DND-41 (cell line): ENCODE results near the gene OXER1.
"Not testable (repeated sequence)": the region's sequence is repeated elsewhere in the genome, so short reads cannot be mapped to it uniquely, and the experiment has no call there.

Experiments
- ATAC-seq: fragments of 200-7000 bp; cut with Tn5 transposase; 3 replicates; pipeline ENCODE4 v1.9.1; 2021; ENCODE audit warnings: low read depth; ENCODE audit not compliant: insufficient read depth
- DNase-seq: peaks from one replicate; pipeline ENCODE4 v3.0.0-alpha.2; 2020
- H2AFZ ChIP-seq: 2 replicates; pipeline ENCODE4 v1.6.0; 2012; ENCODE audit warnings: low read depth, low read length
- H3K27ac ChIP-seq: 2 replicates; pipeline ENCODE4 v1.5.1; 2012; ENCODE audit warnings: low read length, inconsistent platforms
- H3K27me3 ChIP-seq: fragments of 200-600 bp; sonication (generic); 2 replicates; pipeline ENCODE4 v1.6.0; 2012; ENCODE audit warnings: low read length, mild to moderate bottlenecking, inconsistent platforms; ENCODE audit not compliant: insufficient read depth, poor library complexity
- H3K36me3 ChIP-seq: 2 replicates; pipeline ENCODE4 v1.5.1; 2012; ENCODE audit warnings: low read length, inconsistent platforms; ENCODE audit not compliant: insufficient read depth
- H3K4me1 ChIP-seq: 2 replicates; pipeline ENCODE4 v1.5.1; 2012; ENCODE audit warnings: mild to moderate bottlenecking, low read length; ENCODE audit not compliant: insufficient read depth
- H3K4me2 ChIP-seq: 2 replicates; pipeline ENCODE4 v1.6.0; 2012; ENCODE audit warnings: mild to moderate bottlenecking, moderate library complexity, low read length, inconsistent platforms; ENCODE audit not compliant: insufficient read depth
- H3K4me3 ChIP-seq, 2 experiments: fragments of 200-600 bp in 1 of 2; shearing (Covaris generic) in 1 of 2; 2 replicates each; pipeline ENCODE4 v1.5.1; 2012 to 2016; ENCODE audit warnings: inconsistent platforms in 2 of 2, low read length in 2 of 2, mild to moderate bottlenecking in 2 of 2, low read depth in 1 of 2, moderate library complexity in 1 of 2
- H3K79me2 ChIP-seq: 2 replicates; pipeline ENCODE4 v1.6.0; 2012; ENCODE audit warnings: low read length, inconsistent platforms; ENCODE audit not compliant: insufficient read depth
- H3K9ac ChIP-seq: 2 replicates; pipeline ENCODE4 v1.6.0; 2012; ENCODE audit warnings: low read depth, mild to moderate bottlenecking, inconsistent platforms, low read length, moderate library complexity
- H3K9me3 ChIP-seq: 2 replicates; pipeline ENCODE4 v1.5.1; 2012; ENCODE audit warnings: low read length, moderate library complexity, mild to moderate bottlenecking, inconsistent platforms; ENCODE audit not compliant: insufficient read depth, severe bottlenecking
- H4K20me1 ChIP-seq: 2 replicates; pipeline ENCODE4 v1.6.0; 2012; ENCODE audit warnings: low read length; ENCODE audit not compliant: insufficient read depth
- EZH2 ChIP-seq: IDR thresholded peaks from 3 replicates; pipeline ENCODE4 v1.6.1; 2012; ENCODE audit warnings: borderline replicate concordance, low read depth, mild to moderate bottlenecking, moderate library complexity, low read length, inconsistent platforms; ENCODE audit not compliant: severe bottlenecking
- TF ChIP-seq, protein P1 (sequence below): IDR thresholded peaks from 2 replicates; pipeline ENCODE4 v1.5.1; 2012; ENCODE audit warnings: borderline replicate concordance, low read length, moderate library complexity, mild to moderate bottlenecking; ENCODE audit not compliant: poor library complexity, severe bottlenecking; ENCODE audit errors: extremely low read depth

Gene OXER1

GRCh38 chr2:42736598-42737322 lies 27.2 kb downstream of the OXER1 start:
- H3K4me1 ChIP-seq, result no peaks in the 10 kb centered on the region
- no peaks in the 10 kb centered on the region for H3K27me3 ChIP-seq
- ATAC-seq (no peak), DNase-seq (no peak)
- peaks cover 30% of the 10 kb centered on the region for H3K9me3 ChIP-seq
- H3K4me2 ChIP-seq, result no peak overlapping the region
- H2AFZ ChIP-seq, result no peak overlapping the region
- H4K20me1 ChIP-seq, result no peaks in the 10 kb centered on the region
- H3K4me3 ChIP-seq, result no peak overlapping the region
- no peaks in the 10 kb centered on the region for H3K79me2 ChIP-seq
- TF ChIP-seq, protein P1, sequence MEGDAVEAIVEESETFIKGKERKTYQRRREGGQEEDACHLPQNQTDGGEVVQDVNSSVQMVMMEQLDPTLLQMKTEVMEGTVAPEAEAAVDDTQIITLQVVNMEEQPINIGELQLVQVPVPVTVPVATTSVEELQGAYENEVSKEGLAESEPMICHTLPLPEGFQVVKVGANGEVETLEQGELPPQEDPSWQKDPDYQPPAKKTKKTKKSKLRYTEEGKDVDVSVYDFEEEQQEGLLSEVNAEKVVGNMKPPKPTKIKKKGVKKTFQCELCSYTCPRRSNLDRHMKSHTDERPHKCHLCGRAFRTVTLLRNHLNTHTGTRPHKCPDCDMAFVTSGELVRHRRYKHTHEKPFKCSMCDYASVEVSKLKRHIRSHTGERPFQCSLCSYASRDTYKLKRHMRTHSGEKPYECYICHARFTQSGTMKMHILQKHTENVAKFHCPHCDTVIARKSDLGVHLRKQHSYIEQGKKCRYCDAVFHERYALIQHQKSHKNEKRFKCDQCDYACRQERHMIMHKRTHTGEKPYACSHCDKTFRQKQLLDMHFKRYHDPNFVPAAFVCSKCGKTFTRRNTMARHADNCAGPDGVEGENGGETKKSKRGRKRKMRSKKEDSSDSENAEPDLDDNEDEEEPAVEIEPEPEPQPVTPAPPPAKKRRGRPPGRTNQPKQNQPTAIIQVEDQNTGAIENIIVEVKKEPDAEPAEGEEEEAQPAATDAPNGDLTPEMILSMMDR, result no peak
- no peak for TF ChIP-seq EZH2
- no peak overlapping the region for H3K27ac ChIP-seq
- H3K36me3 ChIP-seq, result peaks cover 30% of the 10 kb centered on the region
- H3K9ac ChIP-seq, result no peak overlapping the region

GRCh38 chr2:42733852-42734251 lies 30.1 kb downstream of the OXER1 start:
- no peaks in the 10 kb centered on the region for H3K4me1 ChIP-seq
- no peaks in the 10 kb centered on the region for H4K20me1 ChIP-seq
- H3K27ac ChIP-seq, result no peak overlapping the region
- no peak overlapping the region for H3K4me2 ChIP-seq
- no peak overlapping the region for H3K4me3 ChIP-seq
- H3K9me3 ChIP-seq, result peaks cover 26% of the 10 kb centered on the region
- TF ChIP-seq, protein P1, result no peak
- no peak for TF ChIP-seq EZH2
- no peak for DNase-seq
- H2AFZ ChIP-seq, result no peak overlapping the region
- H3K36me3 ChIP-seq, result peaks cover 26% of the 10 kb centered on the region
- H3K27me3 ChIP-seq, result no peaks in the 10 kb centered on the region
- no peak for ATAC-seq
- H3K9ac ChIP-seq, result no peak overlapping the region
- no peaks in the 10 kb centered on the region for H3K79me2 ChIP-seq

- H3K4me3 ChIP-seq, result not testable (repeated sequence)
- H3K36me3 ChIP-seq, result peaks cover 19% of the 10 kb centered on the region
These were observed 32.6 kb downstream of the OXER1 start for GRCh38 chr2:42731316-42731715.

DNA sequence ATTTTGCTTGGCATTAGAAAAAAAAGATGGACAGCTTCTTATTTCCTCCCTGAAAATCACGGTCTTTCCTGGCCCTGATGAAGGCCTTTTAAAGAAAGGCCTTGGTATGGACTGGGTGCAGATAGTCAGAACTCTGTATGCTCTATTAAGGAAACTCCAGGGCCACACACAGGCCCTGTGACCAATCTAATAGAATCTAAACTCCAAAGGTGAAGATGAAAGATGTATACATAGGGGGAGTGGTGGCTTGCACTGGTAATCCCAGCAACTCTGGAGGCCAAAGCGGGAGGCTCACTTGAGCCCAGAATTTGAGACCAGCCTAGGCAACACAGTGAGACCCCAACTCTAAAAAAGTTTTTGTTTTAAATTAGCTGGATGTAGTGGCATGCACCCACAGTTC lies 37.3 kb downstream of the OXER1 start:
- no peak overlapping the region for H3K27ac ChIP-seq
- TF ChIP-seq, protein P1, result no peak
- TF ChIP-seq EZH2, result no peak
- no peak overlapping the region for H3K4me2 ChIP-seq
- H3K4me3 ChIP-seq, result no peak overlapping the region
- no peaks in the 10 kb centered on the region for H4K20me1 ChIP-seq
- DNase-seq (no peak), ATAC-seq (no peak)
- H3K9me3 ChIP-seq, result peaks cover 5% of the 10 kb centered on the region
- H3K4me1 ChIP-seq, result no peaks in the 10 kb centered on the region
- H2AFZ ChIP-seq, result no peak overlapping the region
- H3K36me3 ChIP-seq, result peaks cover 12% of the 10 kb centered on the region; the same call in 1 of the 2 replicates
- no peaks in the 10 kb centered on the region for H3K27me3 ChIP-seq
- H3K79me2 ChIP-seq, result no peaks in the 10 kb centered on the region
- H3K9ac ChIP-seq, result no peak overlapping the region

More at GRCh38 chr2:42731316-42731715, 32.6 kb downstream of the OXER1 start:
- H3K27ac ChIP-seq, H3K9ac ChIP-seq, H2AFZ ChIP-seq, H3K27me3 ChIP-seq, DNase-seq, H3K4me1 ChIP-seq, H3K79me2 ChIP-seq, H3K4me2 ChIP-seq, H4K20me1 ChIP-seq, ATAC-seq: not testable (repeated sequence)
- H3K9me3 ChIP-seq, result peaks cover 21% of the 10 kb centered on the region
